GM18868 (cell line): ENCODE measurements around the gene CGB2.
"Not testable (repeated sequence)": the region's sequence is repeated elsewhere in the genome, so short reads cannot be mapped to it uniquely, and the experiment has no call there.

ENCODE experiments used
- ATAC-seq: cut with Tn5 transposase; IDR thresholded peaks from one replicate; pipeline ENCODE4 v1.9.1; 2021; ENCODE audit warnings: mild to moderate bottlenecking, moderate library complexity; ENCODE audit not compliant: unreplicated experiment

The CGB2 gene

GRCh38 chr19:49009828-49010227 is 21.9 kb upstream of the CGB2 start:
- no peak for ATAC-seq

- no peak for ATAC-seq
These were observed 21.2 kb upstream of the CGB2 start for GRCh38 chr19:49010453-49010852.

- ATAC-seq = no peak
These were observed 20.5 kb upstream of the CGB2 start for GRCh38 chr19:49011194-49011593.

- no peak for ATAC-seq
These were observed 17.4 kb upstream of the CGB2 start for GRCh38 chr19:49014123-49014869.

- ATAC-seq = no peak
These were observed 16.8 kb upstream of the CGB2 start for GRCh38 chr19:49014870-49015255.

DNA sequence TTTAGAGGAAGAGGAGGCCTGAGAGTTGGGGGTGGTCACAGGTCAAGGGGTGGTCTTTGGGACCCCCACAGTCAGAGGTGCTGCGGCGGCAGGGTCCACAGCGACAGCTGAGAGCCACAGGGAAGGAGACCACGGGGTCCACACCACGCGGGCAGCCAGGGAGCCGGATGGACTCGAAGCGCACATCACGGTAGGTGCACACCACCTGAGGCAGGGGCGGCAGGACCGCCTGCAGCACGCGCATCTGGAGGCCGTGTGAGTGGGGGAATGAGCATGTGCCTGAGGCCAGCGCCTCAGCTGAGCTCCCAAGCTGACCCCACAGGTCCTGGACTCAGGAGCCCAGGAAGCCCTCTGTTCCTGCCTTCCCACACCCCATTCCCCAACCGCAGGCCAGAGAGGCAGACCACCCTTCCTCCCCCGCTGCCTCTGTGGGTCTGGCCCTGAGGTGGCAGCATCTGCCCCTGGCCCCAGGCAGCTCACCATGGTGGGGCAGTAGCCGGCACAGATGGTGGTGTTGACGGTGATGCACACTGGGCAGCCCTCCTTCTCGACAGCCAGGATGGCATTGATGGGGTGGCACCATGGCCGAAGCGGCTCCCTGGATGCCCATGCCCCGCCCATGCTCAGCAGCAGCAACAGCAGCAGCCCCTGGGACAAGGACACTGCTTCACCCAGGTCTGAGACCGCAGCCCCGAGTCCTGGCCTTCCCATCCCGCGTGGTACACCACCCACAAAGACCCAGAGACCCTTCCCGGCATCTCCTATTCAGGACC is 15.4 kb upstream of the CGB2 start:
- ATAC-seq = no peak

- no peak for ATAC-seq
These were observed 14.5 kb upstream of the CGB2 start, which contains the start of gene LHB for GRCh38 chr19:49017041-49017665. LHB (minus strand) TSS chr19:49017091; CDS start chr19:49017081, 10 bp downstream.

DNA sequence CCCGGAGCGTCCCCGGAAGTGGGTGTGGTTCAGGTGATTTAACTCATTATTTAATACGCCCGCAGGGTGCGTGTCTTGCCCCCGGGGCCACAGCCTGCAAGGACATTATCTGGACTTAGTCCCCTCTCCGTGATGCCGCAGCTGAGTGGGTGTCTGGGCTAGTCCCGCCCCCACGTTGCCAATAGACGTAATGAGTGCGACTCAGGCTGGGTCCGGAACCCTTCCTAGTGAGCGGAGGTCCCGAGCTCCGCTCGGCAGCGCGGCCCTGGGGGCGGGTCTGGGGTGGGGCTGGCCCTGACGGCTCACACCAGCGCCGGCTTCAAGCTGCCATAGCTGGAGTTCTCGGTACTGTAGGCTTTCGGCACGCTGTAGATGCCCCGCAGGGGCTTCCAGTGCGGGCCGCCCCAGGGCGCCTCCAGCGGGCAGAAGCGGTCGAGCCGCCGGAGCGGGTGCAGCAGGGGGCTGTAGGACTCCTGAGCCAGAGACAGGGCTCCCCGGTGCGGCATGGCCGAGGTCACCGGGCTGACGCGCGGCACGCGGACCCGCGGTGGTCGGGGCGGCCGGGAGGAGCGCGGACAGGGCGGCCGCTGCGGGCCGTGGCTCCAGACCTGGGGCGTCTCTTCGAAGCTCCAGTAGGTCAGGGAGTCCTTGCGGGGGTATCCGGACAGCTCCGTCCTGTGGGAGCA is 13.9 kb upstream of the CGB2 start:
- ATAC-seq = no peak

DNA sequence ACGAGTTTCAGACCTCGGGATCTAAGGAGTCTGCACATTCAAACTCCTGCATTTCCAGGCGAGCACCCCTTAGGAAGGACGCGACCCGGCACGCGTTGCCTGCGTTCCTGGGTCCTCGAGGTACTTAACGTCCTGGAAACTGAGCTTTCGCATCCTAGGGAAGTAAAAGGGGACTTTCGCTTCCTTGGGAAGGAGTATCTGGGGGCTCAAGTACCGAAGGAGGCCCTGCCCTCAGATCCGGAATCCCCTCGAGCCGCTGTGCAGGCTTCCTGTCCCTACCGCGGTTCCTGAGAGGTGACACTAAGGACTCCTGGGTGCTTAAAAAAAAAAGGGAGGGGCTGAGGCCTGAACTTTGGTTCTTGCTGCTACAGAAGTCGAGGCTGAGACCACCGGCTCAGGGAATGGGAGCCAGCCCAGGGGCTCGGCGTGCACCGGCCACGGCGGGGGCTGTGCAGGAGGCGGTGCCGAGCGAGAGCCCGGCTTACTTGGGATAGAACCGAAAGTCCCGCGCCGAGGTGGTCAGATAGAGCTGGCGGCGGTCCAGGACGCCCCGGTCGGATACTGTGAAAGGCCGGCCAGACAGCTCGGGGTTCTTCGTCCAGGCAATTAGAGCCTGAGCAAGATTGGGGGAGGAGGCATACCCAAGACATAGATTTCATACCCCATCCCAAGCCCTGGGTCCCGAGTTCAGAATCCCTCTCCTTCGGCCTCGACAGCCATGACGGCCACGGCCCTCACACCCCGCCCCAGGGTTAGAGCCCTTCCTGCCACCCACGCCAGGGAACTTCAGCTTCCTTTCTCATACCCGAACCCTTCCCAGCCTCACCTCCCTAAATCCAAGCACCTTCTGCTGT is 13.1 kb upstream of the CGB2 start:
- ATAC-seq = not testable (repeated sequence)

- no peak for ATAC-seq
These were observed 12.3 kb upstream of the CGB2 start for GRCh38 chr19:49019242-49019932.

GRCh38 chr19:49020342-49020741 is 11.3 kb upstream of the CGB2 start:
- no peak for ATAC-seq

DNA sequence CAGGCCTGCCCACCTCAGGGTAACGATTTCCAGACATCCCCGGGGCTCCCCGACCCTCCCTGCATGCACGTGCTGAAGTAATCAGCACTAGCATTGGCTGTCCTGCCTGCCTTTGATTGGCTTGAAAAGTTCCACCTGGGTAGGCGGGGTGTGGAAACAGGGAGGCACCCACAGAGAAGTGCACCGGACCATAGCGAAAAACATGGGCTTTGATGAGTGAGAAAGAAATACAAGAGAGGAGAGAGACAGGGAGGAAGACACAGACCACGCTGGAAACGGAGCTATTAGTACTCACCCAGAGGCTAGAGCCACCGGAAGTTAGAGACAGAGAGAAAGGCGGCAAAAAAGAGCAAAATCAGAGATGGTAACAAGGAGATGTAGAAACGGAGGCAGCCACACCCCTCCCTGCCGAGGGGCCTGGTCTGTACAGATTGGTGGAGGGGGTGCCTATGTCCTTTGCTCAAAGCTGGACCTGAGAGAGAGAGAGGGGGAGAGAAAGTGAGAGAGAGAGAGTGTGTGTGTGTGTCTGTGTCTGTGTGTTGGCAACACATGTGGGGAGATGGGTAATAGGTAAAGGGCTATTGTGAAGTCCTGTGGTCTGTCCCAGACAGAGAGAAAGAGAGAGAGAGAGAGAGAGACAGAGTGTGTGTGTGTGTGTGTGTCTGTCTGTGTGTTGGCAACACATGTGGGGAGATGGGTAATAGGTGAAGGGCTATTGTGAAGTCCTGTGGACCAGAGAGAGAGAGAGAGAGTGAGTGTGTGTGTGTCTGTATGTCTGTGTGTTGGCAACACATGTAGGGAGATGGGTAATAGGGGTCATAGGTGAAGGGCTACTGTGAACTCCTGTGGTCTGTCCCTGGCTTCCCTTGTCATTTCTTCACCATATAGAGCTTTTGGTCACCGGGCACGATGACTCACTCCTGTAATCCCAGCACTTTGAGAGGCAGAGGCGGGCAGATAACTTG is 10.5 kb upstream of the CGB2 start:
- no peak for ATAC-seq

DNA sequence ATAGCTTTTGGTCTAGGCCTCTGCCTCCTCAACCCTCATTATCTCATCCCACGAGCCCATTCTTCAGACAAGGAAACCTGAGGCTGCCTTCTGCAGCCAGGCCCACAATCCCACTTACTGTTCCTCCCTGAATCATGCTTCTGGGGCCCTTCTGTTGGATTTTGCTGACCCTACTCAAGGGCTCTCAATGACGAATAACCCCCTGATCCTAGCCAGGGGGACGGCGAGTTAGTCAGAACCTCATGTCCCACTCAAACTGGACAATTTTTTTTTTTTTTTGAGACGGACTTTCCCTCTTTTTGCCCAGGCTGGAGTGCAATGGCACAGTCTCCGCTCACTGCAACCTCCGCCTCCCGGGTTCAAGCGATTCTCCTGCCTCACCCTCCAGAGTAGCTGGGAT is 9.6 kb upstream of the CGB2 start:
- ATAC-seq = no peak

GRCh38 chr19:49024233-49024632 is 7.5 kb upstream of the CGB2 start, which contains the start of gene CGB3:
CGB3 (minus strand) TSS chr19:49024333; CDS start chr19:49023971, 362 bp downstream.
- ATAC-seq = not testable (repeated sequence)

GRCh38 chr19:49025088-49025487 is 6.6 kb upstream of the CGB2 start:
- not testable (repeated sequence) for ATAC-seq

- ATAC-seq = not testable (repeated sequence)
These were observed 6.1 kb upstream of the CGB2 start for GRCh38 chr19:49025599-49025998.

DNA sequence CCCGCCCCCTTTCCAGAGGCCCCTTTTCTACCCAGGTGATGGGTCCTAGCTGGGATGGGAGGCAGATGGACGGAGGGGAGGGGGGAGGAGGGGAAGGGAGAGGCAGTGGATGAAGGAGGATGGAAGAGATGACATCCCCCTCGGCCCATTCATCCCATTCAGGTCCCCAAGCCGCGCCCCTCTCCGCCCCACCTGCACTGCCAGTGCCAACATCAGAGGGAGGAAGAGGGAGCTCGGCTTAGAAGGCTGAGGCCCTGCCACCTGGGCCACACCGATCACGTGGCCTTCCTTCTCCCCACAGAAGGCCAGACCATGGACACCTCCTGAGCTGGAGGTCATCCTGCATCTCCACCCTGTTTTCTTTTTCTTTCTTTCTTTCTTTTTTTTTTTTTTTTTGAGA is 3.0 kb upstream of the CGB2 start:
- ATAC-seq = not testable (repeated sequence)

DNA sequence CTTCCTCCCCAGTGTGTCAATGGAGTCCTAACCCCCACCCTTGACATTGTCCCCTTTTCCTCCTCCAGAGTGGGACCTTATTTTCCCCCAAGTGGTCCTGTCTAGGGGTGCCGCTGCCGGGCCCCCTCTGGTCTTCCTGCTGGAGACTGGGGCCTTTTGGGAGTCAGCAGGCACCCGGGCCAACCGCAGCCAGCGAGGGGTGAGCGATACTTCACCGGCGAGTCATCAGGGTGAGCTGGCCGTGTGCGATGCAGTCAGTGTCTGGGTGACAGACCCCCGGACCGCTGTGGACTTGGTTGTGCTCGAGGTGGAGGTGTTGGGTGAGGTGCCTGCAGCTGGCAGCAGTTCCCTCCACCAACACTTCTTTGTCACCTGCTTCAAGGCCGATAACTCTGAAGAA is 1.9 kb upstream of the CGB2 start:
- not testable (repeated sequence) for ATAC-seq
